Measurements from ENCODE around the gene ZNF613.
"Not testable (repeated sequence)": the region's sequence is repeated elsewhere in the genome, so short reads cannot be mapped to it uniquely, and the experiment has no call there.

The ZNF613 gene

GRCh38 chr19:51944798-51945552, 17.7 kb downstream of the ZNF613 start:
- Histone ChIP-seq H3K27me3 (ENCODE audit: control insufficient read depth, insufficient read depth, low read length) (no peaks in the 10 kb centered on the region), H3K4me1 (ENCODE audit: control insufficient read depth, insufficient read depth, low read length) (no peaks in the 10 kb centered on the region), H3K9me3 (ENCODE audit: control insufficient read depth, insufficient read depth, low read length) (peaks cover 97% of the 10 kb centered on the region), H3K27ac (ENCODE audit: low read depth, low read length) (no peak overlapping the region), H3K4me3 (ENCODE audit: low read depth, low read length) (peak overlapping the region; percentile 31; the same call in 1 of the 2 replicates), H3K36me3 (ENCODE audit: control insufficient read depth, insufficient read depth, low read length) (peaks cover 68% of the 10 kb centered on the region), H3K9ac (ENCODE audit: low read depth, low read length) (no peak overlapping the region)

- Histone ChIP-seq H3K36me3 (ENCODE audit: control insufficient read depth, insufficient read depth, low read length) (peaks cover 52% of the 10 kb centered on the region), H3K9ac (ENCODE audit: low read depth, low read length) (no peak overlapping the region), H3K4me3 (ENCODE audit: low read depth, low read length) (no peak overlapping the region), H3K9me3 (ENCODE audit: control insufficient read depth, insufficient read depth, low read length) (peaks cover 97% of the 10 kb centered on the region), H3K4me1 (ENCODE audit: control insufficient read depth, insufficient read depth, low read length) (no peaks in the 10 kb centered on the region), H3K27me3 (ENCODE audit: control insufficient read depth, insufficient read depth, low read length) (no peaks in the 10 kb centered on the region), H3K27ac (ENCODE audit: low read depth, low read length) (no peak overlapping the region)
Measured at GRCh38 chr19:51946602-51947001, 19.3 kb downstream of the ZNF613 start.

GRCh38 chr19:51948975-51949374, 21.7 kb downstream of the ZNF613 start:
- Histone ChIP-seq H3K4me1 (ENCODE audit: control insufficient read depth, insufficient read depth, low read length) (no peaks in the 10 kb centered on the region), H3K9ac (ENCODE audit: low read depth, low read length) (no peak overlapping the region), H3K9me3 (ENCODE audit: control insufficient read depth, insufficient read depth, low read length) (peaks cover 87% of the 10 kb centered on the region)

GRCh38 chr19:51957846-51958245, 30.6 kb downstream of the ZNF613 start:
- H3K27ac ChIP-seq (ENCODE audit: low read depth, low read length); H3K9ac ChIP-seq (ENCODE audit: low read depth, low read length); H3K36me3 ChIP-seq (ENCODE audit: control insufficient read depth, insufficient read depth, low read length); H3K27me3 ChIP-seq (ENCODE audit: control insufficient read depth, insufficient read depth, low read length); H3K4me3 ChIP-seq (ENCODE audit: low read depth, low read length); H3K4me1 ChIP-seq (ENCODE audit: control insufficient read depth, insufficient read depth, low read length): not testable (repeated sequence)
- peaks cover 26% of the 10 kb centered on the region for H3K9me3 ChIP-seq (ENCODE audit: control insufficient read depth, insufficient read depth, low read length)

More at GRCh38 chr19:51948975-51949374, 21.7 kb downstream of the ZNF613 start:
- Histone ChIP-seq H3K36me3 (ENCODE audit: control insufficient read depth, insufficient read depth, low read length) (peaks cover 29% of the 10 kb centered on the region), H3K27me3 (ENCODE audit: control insufficient read depth, insufficient read depth, low read length) (no peaks in the 10 kb centered on the region), H3K4me3 (ENCODE audit: low read depth, low read length) (no peak overlapping the region), H3K27ac (ENCODE audit: low read depth, low read length) (no peak overlapping the region)

- H3K27ac ChIP-seq (ENCODE audit: low read depth, low read length): peak overlapping the region; percentile 42
- peaks cover 27% of the 10 kb centered on the region for H3K9me3 ChIP-seq (ENCODE audit: control insufficient read depth, insufficient read depth, low read length)
- H3K27me3 ChIP-seq (ENCODE audit: control insufficient read depth, insufficient read depth, low read length): no peaks in the 10 kb centered on the region
- H3K4me3 ChIP-seq (ENCODE audit: low read depth, low read length): no peak overlapping the region
- no peak overlapping the region for H3K9ac ChIP-seq (ENCODE audit: low read depth, low read length)
- H3K4me1 ChIP-seq (ENCODE audit: control insufficient read depth, insufficient read depth, low read length): no peaks in the 10 kb centered on the region
- peaks cover 11% of the 10 kb centered on the region for H3K36me3 ChIP-seq (ENCODE audit: control insufficient read depth, insufficient read depth, low read length)
Measured at GRCh38 chr19:51959791-51960190, 32.5 kb downstream of the ZNF613 start.

- peaks cover 21% of the 10 kb centered on the region for H3K36me3 ChIP-seq (ENCODE audit: control insufficient read depth, insufficient read depth, low read length)
- not testable (repeated sequence) for H3K27me3 ChIP-seq (ENCODE audit: control insufficient read depth, insufficient read depth, low read length); H3K4me3 ChIP-seq (ENCODE audit: low read depth, low read length); H3K4me1 ChIP-seq (ENCODE audit: control insufficient read depth, insufficient read depth, low read length); H3K9ac ChIP-seq (ENCODE audit: low read depth, low read length)
- peaks cover 29% of the 10 kb centered on the region for H3K9me3 ChIP-seq (ENCODE audit: control insufficient read depth, insufficient read depth, low read length)
- peak overlapping the region; percentile 25 for H3K27ac ChIP-seq (ENCODE audit: low read depth, low read length)
Measured at GRCh38 chr19:51960621-51961233, 33.5 kb downstream of the ZNF613 start.

GRCh38 chr19:51965583-51965982, 38.3 kb downstream of the ZNF613 start:
- Histone ChIP-seq H3K4me3 (ENCODE audit: low read depth, low read length) (no peak overlapping the region), H3K27ac (ENCODE audit: low read depth, low read length) (no peak overlapping the region), H3K4me1 (ENCODE audit: control insufficient read depth, insufficient read depth, low read length) (no peaks in the 10 kb centered on the region), H3K9me3 (ENCODE audit: control insufficient read depth, insufficient read depth, low read length) (peaks cover 66% of the 10 kb centered on the region), H3K27me3 (ENCODE audit: control insufficient read depth, insufficient read depth, low read length) (no peaks in the 10 kb centered on the region), H3K36me3 (ENCODE audit: control insufficient read depth, insufficient read depth, low read length) (peaks cover 55% of the 10 kb centered on the region), H3K9ac (ENCODE audit: low read depth, low read length) (no peak overlapping the region)

- no peaks in the 10 kb centered on the region for H3K4me1 ChIP-seq (ENCODE audit: control insufficient read depth, insufficient read depth, low read length)
- H3K36me3 ChIP-seq (ENCODE audit: control insufficient read depth, insufficient read depth, low read length): peaks cover 73% of the 10 kb centered on the region
- peaks cover 91% of the 10 kb centered on the region for H3K9me3 ChIP-seq (ENCODE audit: control insufficient read depth, insufficient read depth, low read length)
- peak overlapping the region; percentile 7; the same call in 1 of the 2 replicates for H3K4me3 ChIP-seq (ENCODE audit: low read depth, low read length)
- H3K27ac ChIP-seq (ENCODE audit: low read depth, low read length): no peak overlapping the region
- H3K27me3 ChIP-seq (ENCODE audit: control insufficient read depth, insufficient read depth, low read length): no peaks in the 10 kb centered on the region
- H3K9ac ChIP-seq (ENCODE audit: low read depth, low read length): no peak overlapping the region
Measured at GRCh38 chr19:51970718-51971117, 43.4 kb downstream of the ZNF613 start.

GRCh38 chr19:51971624-51972023, 44.4 kb downstream of the ZNF613 start:
- H3K9me3 ChIP-seq (ENCODE audit: control insufficient read depth, insufficient read depth, low read length): peaks cover 85% of the 10 kb centered on the region
- no peak overlapping the region for H3K27ac ChIP-seq (ENCODE audit: low read depth, low read length)
- H3K9ac ChIP-seq (ENCODE audit: low read depth, low read length): no peak overlapping the region
- H3K4me1 ChIP-seq (ENCODE audit: control insufficient read depth, insufficient read depth, low read length): no peaks in the 10 kb centered on the region
- H3K36me3 ChIP-seq (ENCODE audit: control insufficient read depth, insufficient read depth, low read length): peaks cover 64% of the 10 kb centered on the region
- H3K27me3 ChIP-seq (ENCODE audit: control insufficient read depth, insufficient read depth, low read length): no peaks in the 10 kb centered on the region
- H3K4me3 ChIP-seq (ENCODE audit: low read depth, low read length): no peak overlapping the region

GRCh38 chr19:51975787-51976186, 48.5 kb downstream of the ZNF613 start:
- not testable (repeated sequence) for H3K4me1 ChIP-seq (ENCODE audit: control insufficient read depth, insufficient read depth, low read length); H3K27ac ChIP-seq (ENCODE audit: low read depth, low read length); H3K4me3 ChIP-seq (ENCODE audit: low read depth, low read length); H3K9ac ChIP-seq (ENCODE audit: low read depth, low read length); H3K27me3 ChIP-seq (ENCODE audit: control insufficient read depth, insufficient read depth, low read length)
- H3K9me3 ChIP-seq (ENCODE audit: control insufficient read depth, insufficient read depth, low read length): peaks cover 79% of the 10 kb centered on the region
- peaks cover 38% of the 10 kb centered on the region for H3K36me3 ChIP-seq (ENCODE audit: control insufficient read depth, insufficient read depth, low read length)

GRCh38 chr19:51976852-51977251, 49.6 kb downstream of the ZNF613 start:
- H3K36me3 ChIP-seq (ENCODE audit: control insufficient read depth, insufficient read depth, low read length): peaks cover 28% of the 10 kb centered on the region
- no peak overlapping the region for H3K4me3 ChIP-seq (ENCODE audit: low read depth, low read length)
- no peak overlapping the region for H3K27ac ChIP-seq (ENCODE audit: low read depth, low read length)
- no peaks in the 10 kb centered on the region for H3K27me3 ChIP-seq (ENCODE audit: control insufficient read depth, insufficient read depth, low read length)
- H3K4me1 ChIP-seq (ENCODE audit: control insufficient read depth, insufficient read depth, low read length): no peaks in the 10 kb centered on the region
- H3K9me3 ChIP-seq (ENCODE audit: control insufficient read depth, insufficient read depth, low read length): peaks cover 73% of the 10 kb centered on the region
- H3K9ac ChIP-seq (ENCODE audit: low read depth, low read length): no peak overlapping the region
